ENCODE results near the gene PKP2.
"Not testable (repeated sequence)": the region's sequence is repeated elsewhere in the genome, so short reads cannot be mapped to it uniquely, and the experiment has no call there.

Gene PKP2

GRCh38 chr12:32861658-32862057, 34.9 kb downstream of the PKP2 start:
- not testable (repeated sequence) for DNase-seq (ENCODE audit: low spot score)

- no peak for DNase-seq (ENCODE audit: low spot score)
Measured at GRCh38 chr12:32860192-32860591, 36.4 kb downstream of the PKP2 start.

GRCh38 chr12:32859389-32859788, 37.2 kb downstream of the PKP2 start:
- no peak for DNase-seq (ENCODE audit: low spot score)

- DNase-seq (ENCODE audit: low spot score): no peak
Measured at GRCh38 chr12:32854716-32855115, 41.9 kb downstream of the PKP2 start.

- DNase-seq (ENCODE audit: low spot score): no peak
Measured at GRCh38 chr12:32854097-32854496, 42.5 kb downstream of the PKP2 start.

- DNase-seq (ENCODE audit: low spot score): no peak
Measured at GRCh38 chr12:32847287-32847686, 49.3 kb downstream of the PKP2 start.

- DNase-seq (ENCODE audit: low spot score): no peak
Measured at GRCh38 chr12:32846053-32846452, 50.5 kb downstream of the PKP2 start.

GRCh38 chr12:32843528-32844095, 53.0 kb downstream of the PKP2 start:
- DNase-seq (ENCODE audit: low spot score): no peak

GRCh38 chr12:32841061-32841460, 55.5 kb downstream of the PKP2 start:
- DNase-seq (ENCODE audit: low spot score): no peak

- DNase-seq (ENCODE audit: low spot score): no peak
Measured at GRCh38 chr12:32839828-32840227, 56.7 kb downstream of the PKP2 start.

GRCh38 chr12:32837974-32838373, 58.6 kb downstream of the PKP2 start:
- no peak for DNase-seq (ENCODE audit: low spot score)

GRCh38 chr12:32836710-32837109, 59.9 kb downstream of the PKP2 start:
- no peak for DNase-seq (ENCODE audit: low spot score)

GRCh38 chr12:32834122-32834521, 62.5 kb downstream of the PKP2 start:
- no peak for DNase-seq (ENCODE audit: low spot score)

GRCh38 chr12:32828552-32828951, 68.0 kb downstream of the PKP2 start:
- no peak for DNase-seq (ENCODE audit: low spot score)

- DNase-seq (ENCODE audit: low spot score): no peak
Measured at GRCh38 chr12:32828120-32828519, 68.5 kb downstream of the PKP2 start.

GRCh38 chr12:32826807-32827412, 69.7 kb downstream of the PKP2 start:
- no peak for DNase-seq (ENCODE audit: low spot score)

- DNase-seq (ENCODE audit: low spot score): no peak
Measured at GRCh38 chr12:32824596-32824995, 72.0 kb downstream of the PKP2 start.

GRCh38 chr12:32822344-32822743, 74.2 kb downstream of the PKP2 start:
- DNase-seq (ENCODE audit: low spot score): no peak

- DNase-seq (ENCODE audit: low spot score): no peak
Measured at GRCh38 chr12:32821710-32822109, 74.9 kb downstream of the PKP2 start.

GRCh38 chr12:32821293-32821692, 75.3 kb downstream of the PKP2 start:
- DNase-seq (ENCODE audit: low spot score): no peak

GRCh38 chr12:32820376-32820931, 76.1 kb downstream of the PKP2 start:
- DNase-seq (ENCODE audit: low spot score): no peak

- no peak for DNase-seq (ENCODE audit: low spot score)
Measured at GRCh38 chr12:32819424-32819823, 77.2 kb downstream of the PKP2 start.

GRCh38 chr12:32811686-32812392, 84.7 kb downstream of the PKP2 start:
- DNase-seq (ENCODE audit: low spot score): no peak

Measured in LoVo (cell line).